CD4-positive, CD25-positive, alpha-beta regulatory T cell (primary cell): ENCODE data around the gene KSR1. TPM values are rescaled to one million over a fixed set of nuclear protein-coding genes. Genes with fewer than 3 reads are reported as not detected.
"Not testable (repeated sequence)": the region's sequence is repeated elsewhere in the genome, so short reads cannot be mapped to it uniquely, and the experiment has no call there.

Experiments
- ATAC-seq, 2 donors: fragments of 150-1000 bp; cut with Tn5 transposase; one replicate each; pipeline ENCODE4 v1.10.0; 2021; ENCODE audit warnings: low read depth in 2 of 2, moderate number of reproducible peaks in 2 of 2, moderate library complexity in 1 of 2
- DNase-seq, 3 donors: peaks; one replicate each; pipeline versions ENCODE4 v3.0.0 to v3.0.0-alpha.2; 2012 to 2022; ENCODE audit warnings: mixed read lengths in 1 of 3
- H3K27ac ChIP-seq: one replicate; pipeline ENCODE4 v1.7.0; 2013; ENCODE audit warnings: mild to moderate bottlenecking, low read length; ENCODE audit not compliant: insufficient read depth, poor library complexity, severe bottlenecking
- H3K27me3 ChIP-seq: one replicate; pipeline ENCODE4 v1.7.0; 2013; ENCODE audit warnings: low read length; ENCODE audit not compliant: control insufficient read depth, insufficient read depth
- H3K36me3 ChIP-seq: one replicate; pipeline ENCODE4 v1.7.0; 2013; ENCODE audit warnings: mild to moderate bottlenecking, low read length, moderate library complexity; ENCODE audit not compliant: control insufficient read depth, insufficient read depth
- H3K4me1 ChIP-seq: 2 replicates; pipeline ENCODE4 v1.7.0; 2013; ENCODE audit warnings: mild to moderate bottlenecking, low read length; ENCODE audit not compliant: insufficient read depth, control insufficient read depth, poor library complexity, severe bottlenecking
- H3K4me3 ChIP-seq: one replicate; pipeline ENCODE4 v1.7.0; 2013; ENCODE audit warnings: low read depth, mild to moderate bottlenecking, low read length, moderate library complexity
- H3K9me3 ChIP-seq, 2 experiments: 1 replicate in 1 of 2; 2 replicates in 1 of 2; pipeline ENCODE4 v1.7.0; 2013; ENCODE audit warnings: low read length in 2 of 2, mild to moderate bottlenecking in 1 of 2, moderate library complexity in 1 of 2; ENCODE audit not compliant: control insufficient read depth in 2 of 2
- H3K27ac Mint-ChIP-seq, 3 donors: one replicate each; pipeline ENCODE4 v1.8.0; 2020 to 2022; ENCODE audit warnings: mild to moderate bottlenecking in 3 of 3, mixed read lengths in 3 of 3, moderate library complexity in 2 of 3
- H3K27me3 Mint-ChIP-seq: one replicate; pipeline ENCODE4 v1.8.0; 2022; ENCODE audit warnings: mild to moderate bottlenecking, mixed read lengths
- H3K36me3 Mint-ChIP-seq: one replicate; pipeline ENCODE4 v1.8.0; 2020; ENCODE audit warnings: mixed read lengths
- H3K4me1 Mint-ChIP-seq, 4 donors: one replicate each; pipeline ENCODE4 v1.8.0; 2020 to 2022; ENCODE audit warnings: mixed read lengths in 4 of 4, mild to moderate bottlenecking in 1 of 4
- H3K4me3 Mint-ChIP-seq, 4 donors: one replicate each; pipeline ENCODE4 v1.8.0; 2020 to 2022; ENCODE audit warnings: mild to moderate bottlenecking in 4 of 4, mixed read lengths in 4 of 4, moderate library complexity in 3 of 4
- H3K9me3 Mint-ChIP-seq, 7 donors: one replicate each; pipeline ENCODE4 v1.8.0; 2020 to 2022; ENCODE audit warnings: mixed read lengths in 7 of 7, mild to moderate bottlenecking in 3 of 7, moderate library complexity in 2 of 7
- polyA plus RNA-seq, 4 donors: library from polyadenylated mRNA; unstranded; fragments of 300-500 nt; fragmentation: Illumina TruSeq; gene quantifications; one replicate each; pipeline ENCODE4 v1.2.3, GENCODE V29; 2021
- total RNA-seq: library from RNA; stranded (reverse); gene quantifications from one replicate; pipeline ENCODE4 v1.2.3, GENCODE V29; 2022

The KSR1 gene
- total and polyA plus RNA-seq, 5 donors from 2014 or later = 1.2 to 69.5 (median 1.7) TPM

DNA sequence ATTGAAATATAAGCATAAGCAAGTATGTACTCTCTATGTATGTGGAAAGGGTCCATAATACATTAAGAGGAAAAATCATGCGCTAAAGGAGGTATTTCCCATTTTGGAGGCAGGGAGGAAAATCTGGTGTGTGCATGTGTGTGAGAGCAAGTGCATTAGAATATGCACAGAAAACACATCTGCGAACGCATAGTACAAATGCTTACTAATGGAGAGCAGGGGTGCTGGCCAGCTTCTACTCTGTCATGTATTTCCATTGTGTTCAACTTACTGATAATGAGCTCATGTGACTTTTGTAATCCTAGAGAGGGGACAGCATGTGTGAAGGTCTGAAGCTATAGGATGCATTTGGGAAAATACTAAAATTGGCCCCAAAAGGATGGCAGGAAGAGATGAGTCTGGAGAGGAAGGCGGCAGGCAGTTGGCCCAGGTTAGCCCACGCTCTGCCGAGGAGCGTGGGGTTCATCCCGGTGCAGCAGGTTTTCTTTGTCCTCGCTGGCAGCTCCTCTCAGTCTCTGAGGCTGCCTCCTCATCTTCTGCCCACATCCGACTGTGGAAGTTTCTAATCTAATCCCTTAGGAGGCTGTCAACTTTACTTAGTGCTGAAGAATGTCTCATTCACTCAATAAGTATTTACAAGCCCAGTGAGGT, 17.8 kb upstream of the KSR1 start:
- Mint-ChIP-seq H3K9me3 (no peaks in the 10 kb centered on the region), H3K27me3 (peaks cover 5% of the 10 kb centered on the region), H3K4me3 (no peak overlapping the region), H3K27ac (no peak overlapping the region), H3K36me3 (no peaks in the 10 kb centered on the region), H3K4me1 (peaks cover 0 to 3% (median 0%) of the 10 kb centered on the region in 4 donors)
- H3K27ac ChIP-seq = no peak overlapping the region
- no peak for DNase-seq
- H3K27me3 ChIP-seq = no peaks in the 10 kb centered on the region
- no peak overlapping the region for H3K4me3 ChIP-seq
- no peaks in the 10 kb centered on the region for H3K4me1 ChIP-seq
- no peaks in the 10 kb centered on the region for H3K9me3 ChIP-seq
- H3K36me3 ChIP-seq = no peaks in the 10 kb centered on the region
- no peak for ATAC-seq

- Mint-ChIP-seq H3K9me3 (no peaks in the 10 kb centered on the region), H3K4me1 (peaks cover 0 to 3% (median 0%) of the 10 kb centered on the region in 4 donors), H3K4me3 (no peak overlapping the region), H3K36me3 (no peaks in the 10 kb centered on the region), H3K27ac (peak overlapping the region; percentile 42 to 60 (median 45)), H3K27me3 (peaks cover 5% of the 10 kb centered on the region)
- H3K27me3 ChIP-seq = no peaks in the 10 kb centered on the region
- H3K9me3 ChIP-seq = no peaks in the 10 kb centered on the region
- H3K4me3 ChIP-seq = no peak overlapping the region
- no peak overlapping the region for H3K27ac ChIP-seq
- ATAC-seq = no peak
- H3K36me3 ChIP-seq = no peaks in the 10 kb centered on the region
- no peaks in the 10 kb centered on the region for H3K4me1 ChIP-seq
- DNase-seq = no peak
Measured at GRCh38 chr17:27439342-27439741, 16.9 kb upstream of the KSR1 start.

DNA sequence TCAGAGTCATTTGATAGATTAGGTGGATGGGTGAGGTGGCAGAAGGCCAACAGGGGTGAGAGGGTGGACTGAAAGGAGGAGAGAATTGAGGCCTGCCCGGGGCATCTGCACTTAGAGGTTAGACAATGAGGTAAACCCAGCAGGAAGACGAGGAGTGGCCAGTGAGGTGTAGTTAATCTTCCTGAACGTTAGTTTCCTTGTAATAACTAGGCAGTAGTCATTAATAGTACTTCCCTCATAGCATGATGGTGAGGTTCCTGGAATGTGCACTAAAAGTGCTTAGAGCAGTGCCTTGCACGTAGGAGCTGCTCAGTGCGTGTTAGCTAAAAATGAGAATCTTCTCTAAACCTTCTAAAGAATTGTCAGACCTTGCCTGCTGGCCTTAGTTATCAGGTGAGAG, 13.5 kb upstream of the KSR1 start:
- H3K4me1 Mint-ChIP-seq = peaks cover 0 to 3% (median 0%) of the 10 kb centered on the region in 4 donors
- H3K36me3 Mint-ChIP-seq = no peaks in the 10 kb centered on the region
- no peak overlapping the region for H3K4me3 Mint-ChIP-seq
- no peak overlapping the region for H3K27ac ChIP-seq
- H3K9me3 Mint-ChIP-seq = no peaks in the 10 kb centered on the region
- H3K4me1 ChIP-seq = no peaks in the 10 kb centered on the region
- H3K27me3 Mint-ChIP-seq = peaks cover 5% of the 10 kb centered on the region
- no peaks in the 10 kb centered on the region for H3K9me3 ChIP-seq
- no peaks in the 10 kb centered on the region for H3K36me3 ChIP-seq
- no peak overlapping the region for H3K27ac Mint-ChIP-seq
- H3K4me3 ChIP-seq = no peak overlapping the region
- DNase-seq = no peak
- ATAC-seq = no peak
- no peaks in the 10 kb centered on the region for H3K27me3 ChIP-seq

DNA sequence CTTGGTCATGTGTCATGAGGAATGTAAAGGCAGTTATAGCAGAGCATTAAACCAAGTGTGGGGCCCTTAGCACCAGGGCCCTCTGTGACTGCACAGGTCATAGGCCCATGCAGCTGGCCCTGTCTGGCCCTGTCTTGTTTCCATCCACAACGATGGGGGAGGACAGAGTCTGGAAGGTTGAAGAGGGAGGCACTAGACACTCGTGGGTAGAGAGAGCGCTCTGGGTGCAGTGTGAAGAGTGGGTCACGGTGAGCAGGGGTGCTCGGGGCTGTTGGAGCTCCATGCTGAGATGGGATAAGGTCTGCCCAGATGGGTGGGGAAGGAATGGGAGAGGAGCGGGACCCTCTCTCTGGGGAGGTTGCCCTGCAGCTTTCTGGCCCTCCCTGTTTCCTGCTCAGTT, 12.8 kb upstream of the KSR1 start:
- H3K27ac Mint-ChIP-seq = no peak overlapping the region
- no peak overlapping the region for H3K27ac ChIP-seq
- H3K4me1 ChIP-seq = no peaks in the 10 kb centered on the region
- H3K4me1 Mint-ChIP-seq = peaks cover 0 to 3% (median 0%) of the 10 kb centered on the region in 4 donors
- H3K4me3 ChIP-seq = no peak overlapping the region
- no peaks in the 10 kb centered on the region for H3K27me3 Mint-ChIP-seq
- no peaks in the 10 kb centered on the region for H3K9me3 ChIP-seq
- H3K36me3 ChIP-seq = no peaks in the 10 kb centered on the region
- H3K27me3 ChIP-seq = no peaks in the 10 kb centered on the region
- no peak for DNase-seq
- no peaks in the 10 kb centered on the region for H3K9me3 Mint-ChIP-seq
- H3K4me3 Mint-ChIP-seq = no peak overlapping the region
- H3K36me3 Mint-ChIP-seq = no peaks in the 10 kb centered on the region
- ATAC-seq = no peak

DNA sequence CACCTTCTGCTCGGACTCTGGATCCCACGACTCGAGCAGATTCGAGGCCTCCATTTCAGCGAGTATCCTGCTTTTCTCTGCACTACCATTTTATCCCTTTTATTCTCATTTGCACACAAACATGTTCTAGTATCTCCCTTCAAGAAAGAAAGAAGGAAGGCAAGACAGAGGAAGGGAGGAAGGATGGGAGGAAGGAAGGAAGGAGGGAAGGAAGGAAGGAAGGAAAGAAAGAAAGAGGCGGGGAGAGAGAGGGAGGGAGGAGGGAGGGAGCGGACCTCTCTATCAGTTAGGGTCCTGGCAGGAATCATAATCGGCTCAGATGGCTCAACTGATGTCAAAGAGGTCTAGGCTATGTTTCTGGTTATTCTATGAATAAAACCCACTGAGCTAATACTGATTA, 10.3 kb upstream of the KSR1 start:
- Histone ChIP-seq H3K27me3 (no peaks in the 10 kb centered on the region), H3K27ac (no peak overlapping the region), H3K4me1 (no peaks in the 10 kb centered on the region), H3K36me3 (no peaks in the 10 kb centered on the region), H3K9me3 (no peaks in the 10 kb centered on the region), H3K4me3 (no peak overlapping the region)
- Mint-ChIP-seq H3K4me1 (no peaks in the 10 kb centered on the region), H3K27me3 (no peaks in the 10 kb centered on the region), H3K4me3 (no peak overlapping the region), H3K27ac (no peak overlapping the region), H3K36me3 (no peaks in the 10 kb centered on the region), H3K9me3 (no peaks in the 10 kb centered on the region)
- no peak for DNase-seq
- ATAC-seq = no peak

DNA sequence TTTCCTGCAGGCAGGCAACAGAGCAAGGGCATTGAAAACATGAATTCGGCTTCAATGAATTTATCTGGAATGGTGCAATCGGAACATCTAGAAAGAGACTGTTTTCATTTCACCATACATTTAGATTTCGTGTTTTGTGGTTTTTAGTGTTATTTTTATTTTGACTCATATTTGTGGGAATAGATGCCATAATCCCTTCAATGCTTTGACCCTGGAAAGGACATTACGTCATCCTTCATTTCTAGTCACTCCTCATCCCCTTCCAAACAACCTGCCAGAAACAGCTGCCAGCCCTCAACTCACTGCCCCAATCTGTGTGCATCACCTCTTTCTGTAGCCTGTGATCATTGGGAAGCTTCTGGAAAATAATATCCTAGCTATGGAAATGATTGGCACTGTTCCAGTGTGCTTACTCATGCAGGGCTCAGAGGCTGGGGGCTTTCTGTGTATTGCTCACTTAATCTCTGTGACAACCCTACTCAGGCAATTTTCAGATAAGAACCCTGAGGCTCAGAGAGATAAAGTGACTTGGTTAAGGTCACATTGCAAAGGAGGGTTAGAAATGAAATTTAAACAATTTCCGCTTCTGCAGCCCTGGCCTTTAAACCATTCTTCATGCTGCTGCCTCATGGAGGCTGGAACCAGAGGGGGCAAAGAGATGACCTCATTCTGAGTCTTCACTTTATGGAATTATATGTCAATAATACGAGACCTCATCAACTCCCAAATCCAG, 9.5 kb upstream of the KSR1 start:
- Mint-ChIP-seq H3K4me1 (no peaks in the 10 kb centered on the region), H3K4me3 (no peak overlapping the region), H3K9me3 (no peaks in the 10 kb centered on the region), H3K27me3 (no peaks in the 10 kb centered on the region), H3K36me3 (no peaks in the 10 kb centered on the region), H3K27ac (no peak overlapping the region)
- Histone ChIP-seq H3K4me1 (no peaks in the 10 kb centered on the region), H3K9me3 (no peaks in the 10 kb centered on the region), H3K27ac (no peak overlapping the region), H3K4me3 (no peak overlapping the region), H3K27me3 (no peaks in the 10 kb centered on the region), H3K36me3 (no peaks in the 10 kb centered on the region)
- DNase-seq = no peak
- ATAC-seq = no peak

- H3K36me3 Mint-ChIP-seq, H3K9me3 ChIP-seq, H3K27ac ChIP-seq, H3K9me3 Mint-ChIP-seq, H3K4me3 Mint-ChIP-seq, H3K4me1 ChIP-seq, H3K27me3 ChIP-seq, H3K4me3 ChIP-seq, H3K36me3 ChIP-seq, DNase-seq, H3K27ac Mint-ChIP-seq, ATAC-seq, H3K4me1 Mint-ChIP-seq, H3K27me3 Mint-ChIP-seq: not testable (repeated sequence)
Measured at GRCh38 chr17:27448534-27448933, 7.7 kb upstream of the KSR1 start.

GRCh38 chr17:27449541-27449940, 6.7 kb upstream of the KSR1 start:
- H3K4me1 ChIP-seq = no peaks in the 10 kb centered on the region
- H3K27ac ChIP-seq = no peak overlapping the region
- no peaks in the 10 kb centered on the region for H3K9me3 ChIP-seq
- Mint-ChIP-seq H3K9me3 (no peaks in the 10 kb centered on the region), H3K36me3 (no peaks in the 10 kb centered on the region), H3K4me3 (no peak overlapping the region), H3K27ac (peak overlapping the region in 1 of 3 donors; percentile 45), H3K27me3 (no peaks in the 10 kb centered on the region), H3K4me1 (peaks cover 0 to 2% (median 0%) of the 10 kb centered on the region in 4 donors)
- no peak for DNase-seq
- no peaks in the 10 kb centered on the region for H3K27me3 ChIP-seq
- no peak for ATAC-seq
- H3K4me3 ChIP-seq = no peak overlapping the region
- no peaks in the 10 kb centered on the region for H3K36me3 ChIP-seq
